Measurements from ENCODE around the gene FNDC3B.

DNA sequence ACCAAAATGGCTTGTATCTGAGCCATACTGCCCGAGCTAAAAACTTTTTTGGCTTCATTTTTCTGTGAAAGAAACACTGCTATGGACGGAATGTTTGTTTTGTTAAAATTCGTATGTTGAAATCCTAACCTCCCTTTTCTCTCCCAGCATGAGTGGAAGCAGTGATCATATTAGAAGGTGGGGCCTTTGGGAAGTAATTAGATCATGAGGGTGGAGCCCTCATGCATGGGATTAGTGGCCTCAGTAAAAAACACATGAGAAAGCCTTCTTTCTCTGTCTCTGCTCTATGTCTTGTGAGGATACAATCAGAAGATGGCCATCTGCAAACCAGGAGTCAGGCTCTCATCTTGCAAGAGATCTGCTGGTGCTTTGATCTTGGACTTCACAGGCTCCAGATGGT, 7.4 kb upstream of the FNDC3B start:
- TF ChIP-seq, protein P1, sequence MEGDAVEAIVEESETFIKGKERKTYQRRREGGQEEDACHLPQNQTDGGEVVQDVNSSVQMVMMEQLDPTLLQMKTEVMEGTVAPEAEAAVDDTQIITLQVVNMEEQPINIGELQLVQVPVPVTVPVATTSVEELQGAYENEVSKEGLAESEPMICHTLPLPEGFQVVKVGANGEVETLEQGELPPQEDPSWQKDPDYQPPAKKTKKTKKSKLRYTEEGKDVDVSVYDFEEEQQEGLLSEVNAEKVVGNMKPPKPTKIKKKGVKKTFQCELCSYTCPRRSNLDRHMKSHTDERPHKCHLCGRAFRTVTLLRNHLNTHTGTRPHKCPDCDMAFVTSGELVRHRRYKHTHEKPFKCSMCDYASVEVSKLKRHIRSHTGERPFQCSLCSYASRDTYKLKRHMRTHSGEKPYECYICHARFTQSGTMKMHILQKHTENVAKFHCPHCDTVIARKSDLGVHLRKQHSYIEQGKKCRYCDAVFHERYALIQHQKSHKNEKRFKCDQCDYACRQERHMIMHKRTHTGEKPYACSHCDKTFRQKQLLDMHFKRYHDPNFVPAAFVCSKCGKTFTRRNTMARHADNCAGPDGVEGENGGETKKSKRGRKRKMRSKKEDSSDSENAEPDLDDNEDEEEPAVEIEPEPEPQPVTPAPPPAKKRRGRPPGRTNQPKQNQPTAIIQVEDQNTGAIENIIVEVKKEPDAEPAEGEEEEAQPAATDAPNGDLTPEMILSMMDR (IDR thresholded peaks at IDR 0.05 in 8 of 11, conservative IDR thresholded peaks at IDR 0.05 in 3 of 11), result no peak
- TF ChIP-seq POLR2A (IDR thresholded peaks at IDR 0.05) (no peak), POLR2AphosphoS5 (IDR thresholded peaks at IDR 0.05) (no peak)
